ENCODE results near the gene HAO2.

Gene HAO2

GRCh38 chr1:119390526-119390925 lies 21.9 kb downstream of the HAO2 start:
- H3K4me1 ChIP-seq (ENCODE audit: control insufficient read depth, insufficient read depth, low read length, poor library complexity, severe bottlenecking), result no peaks in the 10 kb centered on the region
- no peak overlapping the region for H3K27ac ChIP-seq (ENCODE audit: insufficient read depth, low read length, poor library complexity, severe bottlenecking)
- no peaks in the 10 kb centered on the region for H3K36me3 ChIP-seq (ENCODE audit: control insufficient read depth, insufficient read depth, low read length)
- no peaks in the 10 kb centered on the region for H3K9me3 ChIP-seq (ENCODE audit: control insufficient read depth, low read length)
- no peak overlapping the region for H3K4me3 ChIP-seq (ENCODE audit: insufficient read depth, low read depth, low read length, poor library complexity, severe bottlenecking)
- no peak for DNase-seq
- H3K27me3 ChIP-seq (replicated peaks; ENCODE audit: control insufficient read depth, insufficient read depth, low read length, poor library complexity, severe bottlenecking), result no peaks in the 10 kb centered on the region

- H3K27me3 ChIP-seq (replicated peaks; ENCODE audit: control insufficient read depth, insufficient read depth, low read length, poor library complexity, severe bottlenecking), result no peaks in the 10 kb centered on the region
- no peak for DNase-seq
- no peaks in the 10 kb centered on the region for H3K9me3 ChIP-seq (ENCODE audit: control insufficient read depth, low read length)
- H3K27ac ChIP-seq (ENCODE audit: insufficient read depth, low read length, poor library complexity, severe bottlenecking), result no peak overlapping the region
- no peaks in the 10 kb centered on the region for H3K36me3 ChIP-seq (ENCODE audit: control insufficient read depth, insufficient read depth, low read length)
- H3K4me1 ChIP-seq (ENCODE audit: control insufficient read depth, insufficient read depth, low read length, poor library complexity, severe bottlenecking), result no peaks in the 10 kb centered on the region
- no peak overlapping the region for H3K4me3 ChIP-seq (ENCODE audit: insufficient read depth, low read depth, low read length, poor library complexity, severe bottlenecking)
Observed at GRCh38 chr1:119391749-119392148, 23.2 kb downstream of the HAO2 start.

- Histone ChIP-seq H3K36me3 (ENCODE audit: control insufficient read depth, insufficient read depth, low read length) (no peaks in the 10 kb centered on the region), H3K27ac (ENCODE audit: insufficient read depth, low read length, poor library complexity, severe bottlenecking) (no peak overlapping the region), H3K4me1 (ENCODE audit: control insufficient read depth, insufficient read depth, low read length, poor library complexity, severe bottlenecking) (no peaks in the 10 kb centered on the region), H3K9me3 (ENCODE audit: control insufficient read depth, low read length) (no peaks in the 10 kb centered on the region), H3K27me3 (replicated peaks; ENCODE audit: control insufficient read depth, insufficient read depth, low read length, poor library complexity, severe bottlenecking) (no peaks in the 10 kb centered on the region), H3K4me3 (ENCODE audit: insufficient read depth, low read depth, low read length, poor library complexity, severe bottlenecking) (no peak overlapping the region)
- no peak for DNase-seq
Observed at GRCh38 chr1:119394085-119394484, 25.5 kb downstream of the HAO2 start.

GRCh38 chr1:119396982-119397381 lies 28.4 kb downstream of the HAO2 start:
- H3K4me1 ChIP-seq (ENCODE audit: control insufficient read depth, insufficient read depth, low read length, poor library complexity, severe bottlenecking), result no peaks in the 10 kb centered on the region
- H3K27ac ChIP-seq (ENCODE audit: insufficient read depth, low read length, poor library complexity, severe bottlenecking), result no peak overlapping the region
- H3K27me3 ChIP-seq (replicated peaks; ENCODE audit: control insufficient read depth, insufficient read depth, low read length, poor library complexity, severe bottlenecking), result no peaks in the 10 kb centered on the region
- no peaks in the 10 kb centered on the region for H3K36me3 ChIP-seq (ENCODE audit: control insufficient read depth, insufficient read depth, low read length)
- no peak overlapping the region for H3K4me3 ChIP-seq (ENCODE audit: insufficient read depth, low read depth, low read length, poor library complexity, severe bottlenecking)
- H3K9me3 ChIP-seq (ENCODE audit: control insufficient read depth, low read length), result no peaks in the 10 kb centered on the region
- DNase-seq, result no peak

GRCh38 chr1:119397986-119398385 lies 29.4 kb downstream of the HAO2 start:
- DNase-seq, result no peak
- Histone ChIP-seq H3K4me1 (ENCODE audit: control insufficient read depth, insufficient read depth, low read length, poor library complexity, severe bottlenecking) (no peaks in the 10 kb centered on the region), H3K36me3 (ENCODE audit: control insufficient read depth, insufficient read depth, low read length) (no peaks in the 10 kb centered on the region), H3K4me3 (ENCODE audit: insufficient read depth, low read depth, low read length, poor library complexity, severe bottlenecking) (no peak overlapping the region), H3K27ac (ENCODE audit: insufficient read depth, low read length, poor library complexity, severe bottlenecking) (no peak overlapping the region), H3K9me3 (ENCODE audit: control insufficient read depth, low read length) (no peaks in the 10 kb centered on the region), H3K27me3 (replicated peaks; ENCODE audit: control insufficient read depth, insufficient read depth, low read length, poor library complexity, severe bottlenecking) (no peaks in the 10 kb centered on the region)

- no peaks in the 10 kb centered on the region for H3K27me3 ChIP-seq (replicated peaks; ENCODE audit: control insufficient read depth, insufficient read depth, low read length, poor library complexity, severe bottlenecking)
- H3K4me3 ChIP-seq (ENCODE audit: insufficient read depth, low read depth, low read length, poor library complexity, severe bottlenecking), result no peak overlapping the region
- no peak overlapping the region for H3K27ac ChIP-seq (ENCODE audit: insufficient read depth, low read length, poor library complexity, severe bottlenecking)
- no peak for DNase-seq
- no peaks in the 10 kb centered on the region for H3K36me3 ChIP-seq (ENCODE audit: control insufficient read depth, insufficient read depth, low read length)
- H3K4me1 ChIP-seq (ENCODE audit: control insufficient read depth, insufficient read depth, low read length, poor library complexity, severe bottlenecking), result no peaks in the 10 kb centered on the region
- no peaks in the 10 kb centered on the region for H3K9me3 ChIP-seq (ENCODE audit: control insufficient read depth, low read length)
Observed at GRCh38 chr1:119404736-119405135, 36.2 kb downstream of the HAO2 start.

GRCh38 chr1:119409731-119410130 lies 41.1 kb downstream of the HAO2 start:
- no peaks in the 10 kb centered on the region for H3K9me3 ChIP-seq (ENCODE audit: control insufficient read depth, low read length)
- H3K27me3 ChIP-seq (replicated peaks; ENCODE audit: control insufficient read depth, insufficient read depth, low read length, poor library complexity, severe bottlenecking), result no peaks in the 10 kb centered on the region
- H3K4me1 ChIP-seq (ENCODE audit: control insufficient read depth, insufficient read depth, low read length, poor library complexity, severe bottlenecking), result no peaks in the 10 kb centered on the region
- no peak overlapping the region for H3K4me3 ChIP-seq (ENCODE audit: insufficient read depth, low read depth, low read length, poor library complexity, severe bottlenecking)
- DNase-seq, result no peak
- no peaks in the 10 kb centered on the region for H3K36me3 ChIP-seq (ENCODE audit: control insufficient read depth, insufficient read depth, low read length)
- H3K27ac ChIP-seq (ENCODE audit: insufficient read depth, low read length, poor library complexity, severe bottlenecking), result no peak overlapping the region

GRCh38 chr1:119410961-119411360 lies 42.4 kb downstream of the HAO2 start:
- Histone ChIP-seq H3K4me1 (ENCODE audit: control insufficient read depth, insufficient read depth, low read length, poor library complexity, severe bottlenecking) (no peaks in the 10 kb centered on the region), H3K27me3 (replicated peaks; ENCODE audit: control insufficient read depth, insufficient read depth, low read length, poor library complexity, severe bottlenecking) (no peaks in the 10 kb centered on the region), H3K9me3 (ENCODE audit: control insufficient read depth, low read length) (no peaks in the 10 kb centered on the region), H3K36me3 (ENCODE audit: control insufficient read depth, insufficient read depth, low read length) (no peaks in the 10 kb centered on the region), H3K27ac (ENCODE audit: insufficient read depth, low read length, poor library complexity, severe bottlenecking) (no peak overlapping the region), H3K4me3 (ENCODE audit: insufficient read depth, low read depth, low read length, poor library complexity, severe bottlenecking) (no peak overlapping the region)
- DNase-seq, result no peak

- Histone ChIP-seq H3K36me3 (ENCODE audit: control insufficient read depth, insufficient read depth, low read length) (no peaks in the 10 kb centered on the region), H3K27ac (ENCODE audit: insufficient read depth, low read length, poor library complexity, severe bottlenecking) (no peak within 1 kb of the TSS), H3K9me3 (ENCODE audit: control insufficient read depth, low read length) (no peaks in the 10 kb centered on the region), H3K27me3 (replicated peaks; ENCODE audit: control insufficient read depth, insufficient read depth, low read length, poor library complexity, severe bottlenecking) (no peaks in the 10 kb centered on the region), H3K4me1 (ENCODE audit: control insufficient read depth, insufficient read depth, low read length, poor library complexity, severe bottlenecking) (no peaks in the 10 kb centered on the region), H3K4me3 (ENCODE audit: insufficient read depth, low read depth, low read length, poor library complexity, severe bottlenecking) (no peak within 1 kb of the TSS)
- no peak for DNase-seq
Observed at GRCh38 chr1:119414950-119415349, 46.4 kb downstream of the HAO2 start, which contains the start of gene HSD3B2. TSS of gene HSD3B2 (plus strand) at chr1:119415150. CDS start at chr1:119415420, 270 bp downstream.

- no peak for DNase-seq
- Histone ChIP-seq H3K27ac (ENCODE audit: insufficient read depth, low read length, poor library complexity, severe bottlenecking) (no peak overlapping the region), H3K36me3 (ENCODE audit: control insufficient read depth, insufficient read depth, low read length) (no peaks in the 10 kb centered on the region), H3K27me3 (replicated peaks; ENCODE audit: control insufficient read depth, insufficient read depth, low read length, poor library complexity, severe bottlenecking) (no peaks in the 10 kb centered on the region), H3K4me1 (ENCODE audit: control insufficient read depth, insufficient read depth, low read length, poor library complexity, severe bottlenecking) (no peaks in the 10 kb centered on the region), H3K9me3 (ENCODE audit: control insufficient read depth, low read length) (no peaks in the 10 kb centered on the region), H3K4me3 (ENCODE audit: insufficient read depth, low read depth, low read length, poor library complexity, severe bottlenecking) (no peak overlapping the region)
Observed at GRCh38 chr1:119416006-119416640, 47.5 kb downstream of the HAO2 start.

Data from effector memory CD4-positive, alpha-beta T cell (primary cell).